Loucy (cell line): ENCODE measurements around the gene KRTAP4-5.

Experiments used
- H2AFZ ChIP-seq: fragments of 200-600 bp; sonication (generic); 2 replicates; pipeline ENCODE4 v1.6.0; 2016; ENCODE audit warnings: antibody characterized with exemption, mild to moderate bottlenecking, low read length, moderate library complexity
- H3F3A ChIP-seq: fragments of 200-600 bp; 2 replicates; pipeline ENCODE4 v1.6.0; 2016; ENCODE audit warnings: antibody characterized with exemption, low read depth, mild to moderate bottlenecking
- H3K27me3 ChIP-seq: fragments of 200-600 bp; sonication (generic); 2 replicates; pipeline ENCODE4 v1.6.1; 2014; ENCODE audit warnings: low read length, mild to moderate bottlenecking; ENCODE audit not compliant: insufficient read depth, poor library complexity, severe bottlenecking
- H3K36me3 ChIP-seq: fragments of 200-600 bp; sonication (generic); 2 replicates; pipeline ENCODE4 v1.6.1; 2016; ENCODE audit warnings: low read length; ENCODE audit not compliant: insufficient read depth
- H3K4me1 ChIP-seq: fragments of 200-600 bp; sonication (generic); 2 replicates; pipeline ENCODE4 v1.5.1; 2014; ENCODE audit warnings: low read length, mild to moderate bottlenecking; ENCODE audit not compliant: insufficient read depth, poor library complexity, severe bottlenecking
- H3K4me2 ChIP-seq: fragments of 200-600 bp; sonication (generic); 2 replicates; pipeline ENCODE4 v1.6.0; 2014; ENCODE audit warnings: antibody characterized with exemption, low read length, low read depth, mild to moderate bottlenecking; ENCODE audit not compliant: poor library complexity, severe bottlenecking
- H3K4me3 ChIP-seq: fragments of 200-600 bp; sonication (generic); 2 replicates; pipeline ENCODE4 v1.5.1; 2014; ENCODE audit warnings: low read length, mild to moderate bottlenecking, mixed read lengths; ENCODE audit not compliant: poor library complexity, severe bottlenecking
- H3K79me2 ChIP-seq: fragments of 200-600 bp; sonication (generic); 2 replicates; pipeline ENCODE4 v1.6.1; 2014; ENCODE audit warnings: low read length; ENCODE audit not compliant: insufficient read depth
- H3K9ac ChIP-seq: fragments of 200-600 bp; sonication (generic); 2 replicates; pipeline ENCODE4 v1.6.0; 2014; ENCODE audit warnings: mild to moderate bottlenecking, low read depth, low read length, moderate library complexity; ENCODE audit not compliant: poor library complexity, severe bottlenecking
- H3K9me2 ChIP-seq: fragments of 200-600 bp; sonication (generic); replicated peaks from 2 replicates; pipeline ENCODE4 v1.6.1; 2016; ENCODE audit warnings: low read depth, low read length, mixed read lengths
- H3K9me3 ChIP-seq: fragments of 200-600 bp; sonication (generic); 2 replicates; pipeline ENCODE4 v1.6.1; 2014; ENCODE audit warnings: mild to moderate bottlenecking, antibody characterized with exemption, low read length, low read depth; ENCODE audit not compliant: insufficient read depth
- H4K20me1 ChIP-seq: fragments of 200-600 bp; sonication (generic); 2 replicates; pipeline ENCODE4 v1.6.0; 2014; ENCODE audit warnings: antibody characterized with exemption, low read length, mild to moderate bottlenecking; ENCODE audit not compliant: insufficient read depth, poor library complexity, severe bottlenecking
- CTCF ChIP-seq: fragments of 200-600 bp; sonication (generic); conservative IDR thresholded peaks from 2 replicates; pipeline ENCODE4 v1.5.1; 2014; ENCODE audit warnings: mild to moderate bottlenecking, antibody characterized with exemption, low read length
- EZH2phosphoT487 ChIP-seq: fragments of 200-600 bp; IDR thresholded peaks from 2 replicates; pipeline ENCODE4 v1.6.1; 2018; ENCODE audit warnings: antibody characterized with exemption, mild to moderate bottlenecking, moderate library complexity, borderline replicate concordance

KRTAP4-5 gene

GRCh38 chr17:41186872-41187271, 37.2 kb upstream of the KRTAP4-5 start:
- Histone ChIP-seq H3K4me1 (no peaks in the 10 kb centered on the region), H3F3A (no peaks in the 10 kb centered on the region), H3K9ac (no peak overlapping the region), H3K36me3 (no peaks in the 10 kb centered on the region), H3K9me2 (no peaks in the 10 kb centered on the region), H3K79me2 (no peaks in the 10 kb centered on the region), H3K4me3 (no peak overlapping the region), H2AFZ (no peak overlapping the region), H4K20me1 (no peaks in the 10 kb centered on the region), H3K9me3 (no peaks in the 10 kb centered on the region), H3K27me3 (no peaks in the 10 kb centered on the region), H3K4me2 (no peak overlapping the region)
- TF ChIP-seq EZH2phosphoT487 (no peak), CTCF (no peak)

- Histone ChIP-seq H3K4me2 (no peak overlapping the region), H2AFZ (no peak overlapping the region), H3K36me3 (no peaks in the 10 kb centered on the region), H3F3A (no peaks in the 10 kb centered on the region), H4K20me1 (no peaks in the 10 kb centered on the region), H3K27me3 (no peaks in the 10 kb centered on the region), H3K9me3 (no peaks in the 10 kb centered on the region), H3K79me2 (no peaks in the 10 kb centered on the region), H3K4me3 (no peak overlapping the region), H3K4me1 (no peaks in the 10 kb centered on the region), H3K9me2 (no peaks in the 10 kb centered on the region), H3K9ac (no peak overlapping the region)
- TF ChIP-seq CTCF (no peak), EZH2phosphoT487 (no peak)
Observed at GRCh38 chr17:41185001-41185400, 35.4 kb upstream of the KRTAP4-5 start.

GRCh38 chr17:41184480-41184961, 34.9 kb upstream of the KRTAP4-5 start, which contains the start of gene KRTAP4-1:
Gene KRTAP4-1, minus strand, starts transcription at chr17:41184911. Its CDS starts 57 bp downstream, at chr17:41184854.
- Histone ChIP-seq H2AFZ (no peak within 1 kb of the TSS), H3K4me3 (no peak within 1 kb of the TSS), H3K36me3 (no peaks in the 10 kb centered on the region), H3K4me1 (no peaks in the 10 kb centered on the region), H3F3A (no peaks in the 10 kb centered on the region), H3K9ac (no peak within 1 kb of the TSS), H4K20me1 (no peaks in the 10 kb centered on the region), H3K4me2 (no peak within 1 kb of the TSS), H3K27me3 (no peaks in the 10 kb centered on the region), H3K9me2 (no peaks in the 10 kb centered on the region), H3K79me2 (no peaks in the 10 kb centered on the region), H3K9me3 (no peaks in the 10 kb centered on the region)
- no peak for TF ChIP-seq CTCF
- TF ChIP-seq EZH2phosphoT487: no peak
